Neural progenitor cell (in vitro differentiated cells): ENCODE measurements around the gene SEC14L1.

Experiments used
- CTCF ChIP-seq: fragments of 200-600 bp; sonication (generic); IDR thresholded peaks from 2 replicates; pipeline ENCODE4 v1.5.1; 2017; ENCODE audit warnings: antibody characterized with exemption, mild to moderate bottlenecking
- EZH2 ChIP-seq: fragments of 200-600 bp; sonication (generic); IDR thresholded peaks from 2 replicates; pipeline ENCODE4 v1.6.1; 2017; ENCODE audit warnings: antibody characterized with exemption, mild to moderate bottlenecking, moderate library complexity
- EZH2phosphoT487 ChIP-seq: fragments of 200-600 bp; sonication (generic); IDR thresholded peaks from 2 replicates; pipeline ENCODE4 v1.6.1; 2017; ENCODE audit warnings: antibody characterized with exemption

DNA sequence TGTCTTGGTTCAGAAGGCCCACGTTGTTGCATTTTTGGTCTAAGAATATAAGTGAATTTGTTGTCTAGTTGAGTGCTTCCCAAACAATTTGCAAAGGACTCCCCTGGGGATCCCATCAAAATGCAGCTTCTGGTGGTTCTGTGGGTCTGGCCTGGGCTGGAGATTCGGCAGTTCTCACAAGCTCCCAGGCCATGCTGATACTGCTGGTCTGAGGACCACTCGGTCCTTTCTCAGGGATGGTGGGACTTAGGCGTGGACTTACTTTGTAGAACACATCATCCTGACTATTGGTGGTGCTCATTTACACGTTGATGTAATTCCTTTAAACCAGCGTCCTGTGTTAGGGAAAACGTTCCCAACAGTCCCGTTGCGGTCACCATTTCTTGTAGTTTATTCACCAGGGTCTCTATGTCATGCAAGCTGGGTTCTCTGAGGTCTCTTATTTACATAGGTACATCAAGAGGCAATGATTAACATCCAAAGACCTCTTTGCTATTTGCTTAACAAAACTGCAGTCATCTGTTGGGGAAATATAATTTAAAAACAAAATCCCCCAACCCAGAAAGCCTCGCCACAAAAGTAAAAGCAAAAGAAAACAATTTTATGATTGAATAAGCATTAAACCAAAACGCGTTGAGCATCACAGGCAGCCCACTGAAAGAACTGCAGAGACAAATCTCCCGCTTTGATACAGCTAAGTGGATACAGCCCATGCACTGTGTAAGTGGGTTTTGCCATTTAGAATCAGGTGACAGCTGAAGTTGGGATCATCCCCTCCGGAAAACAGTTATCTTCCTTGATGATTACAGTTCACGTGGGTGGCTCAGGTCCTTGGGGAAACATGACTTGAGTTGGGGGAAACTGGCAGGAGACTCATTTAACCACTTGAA is 39.0 kb upstream of the SEC14L1 start:
- TF ChIP-seq CTCF (no peak), EZH2phosphoT487 (no peak), EZH2 (no peak)
